IPS-20b (cell line): ENCODE results near the gene ADAMTS9.

ENCODE experiments used
- H3K27ac ChIP-seq: one replicate; pipeline ENCODE4 v1.5.1; 2013; ENCODE audit warnings: low read length
- H3K27me3 ChIP-seq: 2 replicates; pipeline ENCODE4 v1.6.1; 2013; ENCODE audit warnings: mild to moderate bottlenecking, low read length, inconsistent platforms; ENCODE audit not compliant: insufficient read depth
- H3K36me3 ChIP-seq: 2 replicates; pipeline ENCODE4 v1.6.1; 2013; ENCODE audit warnings: low read depth, mild to moderate bottlenecking, inconsistent platforms, low read length, moderate library complexity; ENCODE audit not compliant: insufficient read depth
- H3K4me1 ChIP-seq: 2 replicates; pipeline ENCODE4 v1.6.1; 2013; ENCODE audit warnings: mild to moderate bottlenecking, control low read depth, inconsistent platforms, low read length, moderate library complexity; ENCODE audit not compliant: insufficient read depth
- H3K4me3 ChIP-seq: 2 replicates; pipeline ENCODE4 v1.5.1; 2013; ENCODE audit warnings: mild to moderate bottlenecking, low read length, inconsistent platforms
- H3K9ac ChIP-seq: 2 replicates; pipeline ENCODE4 v1.6.1; 2013; ENCODE audit warnings: low read depth, mild to moderate bottlenecking, inconsistent platforms, low read length, moderate library complexity
- H3K9me3 ChIP-seq: 2 replicates; pipeline ENCODE4 v1.6.1; 2013; ENCODE audit warnings: mild to moderate bottlenecking, low read depth, low read length, inconsistent platforms; ENCODE audit not compliant: insufficient read depth

ADAMTS9 gene

GRCh38 chr3:64667138-64667537 is 20.7 kb downstream of the ADAMTS9 start:
- Histone ChIP-seq H3K9ac (no peak overlapping the region), H3K9me3 (no peaks in the 10 kb centered on the region), H3K27ac (no peak overlapping the region), H3K27me3 (no peaks in the 10 kb centered on the region), H3K4me1 (no peaks in the 10 kb centered on the region), H3K36me3 (no peaks in the 10 kb centered on the region), H3K4me3 (no peak overlapping the region)

GRCh38 chr3:64666171-64666588 is 21.6 kb downstream of the ADAMTS9 start:
- Histone ChIP-seq H3K4me1 (no peaks in the 10 kb centered on the region), H3K9me3 (no peaks in the 10 kb centered on the region), H3K27me3 (no peaks in the 10 kb centered on the region), H3K27ac (no peak overlapping the region), H3K4me3 (no peak overlapping the region), H3K9ac (no peak overlapping the region), H3K36me3 (no peaks in the 10 kb centered on the region)

DNA sequence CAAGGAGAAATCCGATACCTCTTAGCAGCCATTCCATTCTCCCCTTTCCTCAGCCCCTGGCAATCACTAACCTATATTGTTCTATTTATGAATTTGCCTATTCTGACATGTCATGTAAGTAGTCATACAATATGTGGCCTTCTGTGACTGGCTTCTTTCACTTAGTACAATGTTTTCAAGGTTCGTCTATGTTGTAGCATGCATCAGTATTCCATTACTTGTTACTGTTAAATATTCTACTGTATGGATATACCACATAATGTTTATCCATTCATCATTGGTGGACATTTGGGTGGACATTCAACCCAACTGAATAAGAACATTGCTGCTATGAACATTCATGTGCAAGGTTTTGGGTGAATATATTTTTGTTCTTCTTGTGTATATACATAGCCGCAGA is 23.4 kb downstream of the ADAMTS9 start:
- Histone ChIP-seq H3K36me3 (no peaks in the 10 kb centered on the region), H3K9me3 (no peaks in the 10 kb centered on the region), H3K4me1 (no peaks in the 10 kb centered on the region), H3K27ac (no peak overlapping the region), H3K27me3 (no peaks in the 10 kb centered on the region), H3K4me3 (no peak overlapping the region), H3K9ac (no peak overlapping the region)

DNA sequence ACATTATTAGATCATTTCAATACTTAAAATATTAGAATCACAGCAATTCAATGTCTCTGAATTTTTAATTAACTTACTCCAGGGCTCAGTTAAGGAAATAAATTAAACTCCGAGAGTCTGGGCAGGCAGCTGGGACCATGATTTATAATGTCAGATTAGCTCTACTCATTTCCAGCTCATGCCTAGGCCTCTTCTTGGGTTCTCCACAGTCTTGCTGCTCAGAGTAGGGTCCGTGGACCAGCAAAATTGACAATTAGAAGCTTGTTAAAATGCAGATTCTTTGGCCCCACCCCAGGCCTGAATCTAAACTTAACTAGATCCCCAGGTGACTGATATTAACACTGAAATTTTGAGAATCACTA is 28.2 kb downstream of the ADAMTS9 start:
- Histone ChIP-seq H3K27me3 (no peaks in the 10 kb centered on the region), H3K36me3 (no peaks in the 10 kb centered on the region), H3K27ac (no peak overlapping the region), H3K4me1 (peaks cover 7% of the 10 kb centered on the region; the same call in 1 of the 2 replicates), H3K9ac (no peak overlapping the region), H3K9me3 (no peaks in the 10 kb centered on the region), H3K4me3 (no peak overlapping the region)

GRCh38 chr3:64658001-64658400 is 29.8 kb downstream of the ADAMTS9 start:
- H3K27me3 ChIP-seq: no peaks in the 10 kb centered on the region
- peaks cover 7% of the 10 kb centered on the region; the same call in 1 of the 2 replicates for H3K4me1 ChIP-seq

DNA sequence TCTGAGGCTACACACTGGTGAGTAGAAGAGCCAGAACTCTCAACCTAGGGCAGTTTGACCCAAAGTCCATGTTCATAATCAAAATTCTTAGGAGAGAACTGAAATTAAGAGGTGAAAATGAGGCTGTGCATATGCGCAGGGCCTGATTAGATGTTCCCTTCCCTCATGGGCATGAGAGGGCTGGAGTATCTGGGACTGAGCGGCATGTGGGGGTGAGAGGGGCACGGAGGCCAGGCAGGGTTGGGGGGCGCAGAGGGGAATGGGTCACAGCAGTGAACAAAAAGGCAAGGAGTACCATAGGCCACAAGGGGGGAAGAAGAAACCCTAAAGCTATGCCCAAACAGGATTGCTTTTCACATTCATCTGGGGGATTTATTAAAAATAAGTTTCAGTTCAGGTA is 31.3 kb downstream of the ADAMTS9 start:
- no peak overlapping the region for H3K9ac ChIP-seq
- H3K4me1 ChIP-seq: peaks cover 7% of the 10 kb centered on the region; the same call in 1 of the 2 replicates
- H3K27me3 ChIP-seq: no peaks in the 10 kb centered on the region
- no peaks in the 10 kb centered on the region for H3K9me3 ChIP-seq
- no peak overlapping the region for H3K27ac ChIP-seq
- no peaks in the 10 kb centered on the region for H3K36me3 ChIP-seq
- H3K4me3 ChIP-seq: no peak overlapping the region

More at GRCh38 chr3:64658001-64658400, 29.8 kb downstream of the ADAMTS9 start:
- H3K27ac ChIP-seq: no peak overlapping the region
- H3K36me3 ChIP-seq: no peaks in the 10 kb centered on the region
- no peak overlapping the region for H3K9ac ChIP-seq
- no peaks in the 10 kb centered on the region for H3K9me3 ChIP-seq
- H3K4me3 ChIP-seq: no peak overlapping the region

- Histone ChIP-seq H3K9ac (no peak overlapping the region), H3K27me3 (no peaks in the 10 kb centered on the region), H3K27ac (no peak overlapping the region), H3K9me3 (no peaks in the 10 kb centered on the region), H3K4me1 (peaks cover 20% of the 10 kb centered on the region; the same call in 1 of the 2 replicates), H3K36me3 (no peaks in the 10 kb centered on the region), H3K4me3 (no peak overlapping the region)
Measured at GRCh38 chr3:64655160-64655559, 32.6 kb downstream of the ADAMTS9 start.

- no peak overlapping the region for H3K9ac ChIP-seq
- H3K36me3 ChIP-seq: no peaks in the 10 kb centered on the region
Measured at GRCh38 chr3:64654013-64654412, 33.8 kb downstream of the ADAMTS9 start.

GRCh38 chr3:64653101-64653500 is 34.7 kb downstream of the ADAMTS9 start:
- Histone ChIP-seq H3K9me3 (no peaks in the 10 kb centered on the region), H3K27me3 (no peaks in the 10 kb centered on the region), H3K27ac (no peak overlapping the region), H3K9ac (no peak overlapping the region), H3K36me3 (no peaks in the 10 kb centered on the region), H3K4me1 (peaks cover 13% of the 10 kb centered on the region; the same call in 1 of the 2 replicates), H3K4me3 (no peak overlapping the region)

More at GRCh38 chr3:64654013-64654412, 33.8 kb downstream of the ADAMTS9 start:
- Histone ChIP-seq H3K27ac (no peak overlapping the region), H3K27me3 (no peaks in the 10 kb centered on the region), H3K4me1 (peaks cover 18% of the 10 kb centered on the region; the same call in 1 of the 2 replicates), H3K9me3 (no peaks in the 10 kb centered on the region), H3K4me3 (no peak overlapping the region)

DNA sequence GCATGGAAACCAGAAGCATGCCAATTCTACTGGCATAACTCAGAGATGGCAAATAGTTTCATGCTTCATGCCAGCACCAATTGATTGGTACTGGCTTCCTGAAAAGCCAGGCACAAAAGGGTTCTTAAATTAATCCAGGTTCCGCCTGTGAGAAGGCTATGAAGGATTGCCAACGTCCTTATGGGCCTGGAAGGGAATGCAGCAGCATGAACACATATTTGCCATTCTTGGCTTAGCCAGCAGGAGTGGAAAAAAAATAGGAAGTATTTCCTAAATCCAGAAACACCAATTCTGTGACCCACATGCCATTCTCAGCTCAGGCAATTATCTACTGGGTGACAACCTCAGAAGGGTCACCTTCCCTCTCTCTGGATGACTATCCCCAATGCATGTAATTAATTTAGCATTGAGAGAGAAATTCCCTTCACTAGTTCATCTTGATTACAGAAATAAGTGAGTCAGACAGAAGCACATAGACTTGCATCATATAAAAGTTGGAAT is 36.0 kb downstream of the ADAMTS9 start:
- peaks cover 13% of the 10 kb centered on the region; the same call in 1 of the 2 replicates for H3K4me1 ChIP-seq
- no peaks in the 10 kb centered on the region for H3K27me3 ChIP-seq
- H3K27ac ChIP-seq: no peak overlapping the region
- no peak overlapping the region for H3K9ac ChIP-seq
- no peaks in the 10 kb centered on the region for H3K36me3 ChIP-seq
- no peak overlapping the region for H3K4me3 ChIP-seq
- H3K9me3 ChIP-seq: no peaks in the 10 kb centered on the region

DNA sequence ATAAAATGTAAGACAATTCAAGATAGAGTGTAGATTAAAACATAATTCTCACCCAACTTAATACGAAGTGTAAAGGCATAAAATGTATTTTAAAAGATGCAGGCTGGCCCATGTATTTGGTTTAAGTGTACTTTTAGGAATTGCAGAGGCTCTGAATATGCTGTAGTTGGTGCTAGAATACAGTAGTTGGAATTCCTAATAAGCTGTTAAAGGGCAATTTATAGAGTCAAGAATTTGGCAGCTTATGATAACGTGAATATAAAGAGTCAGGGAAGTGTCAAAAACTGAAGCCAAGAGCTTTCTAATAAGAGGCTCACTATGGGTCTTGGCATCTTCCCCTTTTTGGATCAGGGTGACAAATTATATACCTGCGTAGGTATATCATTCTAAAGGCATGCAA is 36.5 kb downstream of the ADAMTS9 start:
- no peak overlapping the region for H3K4me3 ChIP-seq
- no peaks in the 10 kb centered on the region for H3K9me3 ChIP-seq
- H3K36me3 ChIP-seq: no peaks in the 10 kb centered on the region
- no peaks in the 10 kb centered on the region for H3K27me3 ChIP-seq
- no peak overlapping the region for H3K9ac ChIP-seq
- no peak overlapping the region for H3K27ac ChIP-seq
- H3K4me1 ChIP-seq: peaks cover 13% of the 10 kb centered on the region; the same call in 1 of the 2 replicates

DNA sequence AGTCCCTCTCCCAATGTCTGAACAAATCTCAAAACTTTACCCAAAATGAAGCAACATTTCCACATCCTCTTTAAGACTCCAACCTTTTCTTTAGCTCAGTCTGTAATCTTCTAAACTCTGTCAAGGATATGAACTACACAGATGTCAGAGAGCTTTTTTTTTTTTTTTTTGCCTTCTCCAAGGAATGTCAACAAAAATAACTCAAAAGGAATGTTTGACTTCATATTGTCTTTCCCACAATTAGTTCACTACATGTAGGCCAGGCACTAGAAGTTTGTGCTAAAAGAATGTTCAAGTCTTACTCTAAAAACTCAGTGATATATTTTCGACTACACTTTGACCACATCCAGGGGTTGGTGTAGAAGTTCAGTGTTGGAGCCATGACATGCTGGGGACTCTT is 37.1 kb downstream of the ADAMTS9 start:
- Histone ChIP-seq H3K27ac (no peak overlapping the region), H3K4me1 (peaks cover 13% of the 10 kb centered on the region; the same call in 1 of the 2 replicates), H3K36me3 (no peaks in the 10 kb centered on the region), H3K4me3 (no peak overlapping the region), H3K9ac (no peak overlapping the region), H3K9me3 (no peaks in the 10 kb centered on the region), H3K27me3 (no peaks in the 10 kb centered on the region)
